Gastrocnemius medialis (tissue), 4 donors: ENCODE measurements around the gene PBX1. TPM values are rescaled to one million over a fixed set of nuclear protein-coding genes. Genes with fewer than 3 reads are reported as not detected.

ENCODE experiments used
- ATAC-seq, 2 donors: fragments of 150-250 bp; one replicate each; pipeline ENCODE4 v1.9.1; 2016
- DNase-seq, 2 donors: peaks; one replicate each; pipeline ENCODE4 v3.0.0-alpha.2; 2019
- H3K27ac ChIP-seq, 4 donors: fragments of 200-600 bp; sonication (generic); 1 replicate in 1 of 4; 2 replicates in 3 of 4; pipeline ENCODE4 v1.5.1; 2016 to 2018; ENCODE audit warnings: mild to moderate bottlenecking in 2 of 4, moderate library complexity in 1 of 4
- H3K27me3 ChIP-seq, 3 donors: fragments of 200-600 bp; sonication (generic) in 2 of 3; 1 replicate in 1 of 3; 2 replicates in 2 of 3; pipeline versions ENCODE4 v1.5.1 to v1.6.0; 2016 to 2019; ENCODE audit warnings: mild to moderate bottlenecking in 1 of 3, moderate library complexity in 1 of 3
- H3K36me3 ChIP-seq, 2 donors: fragments of 200-600 bp; sonication (generic) in 1 of 2; one replicate each; pipeline ENCODE4 v1.5.1; 2017 to 2018
- H3K4me1 ChIP-seq, 2 donors: fragments of 200-600 bp; sonication (generic) in 1 of 2; one replicate each; pipeline ENCODE4 v1.5.1; 2016 to 2017; ENCODE audit warnings: mild to moderate bottlenecking in 2 of 2
- H3K4me3 ChIP-seq, 4 donors: fragments of 200-600 bp; sonication (generic) in 3 of 4; 1 replicate in 1 of 4; 2 replicates in 3 of 4; pipeline ENCODE4 v1.5.1; 2016 to 2019; ENCODE audit warnings: mild to moderate bottlenecking in 2 of 4
- H3K9me3 ChIP-seq, 3 donors: fragments of 200-600 bp; sonication (generic) in 2 of 3; 1 replicate in 1 of 3; 2 replicates in 2 of 3; pipeline ENCODE4 v1.5.1; 2016 to 2019
- CTCF ChIP-seq, 5 experiments: fragments of 450-650 bp in 3 of 5; fragments of 200-600 bp in 2 of 5; sonication (generic) in 2 of 5; IDR thresholded peaks in 4 of 5; conservative IDR thresholded peaks in 1 of 5; 1 replicate in 4 of 5; 2 replicates in 1 of 5; pipeline ENCODE4 v1.5.1; 2016 to 2019; ENCODE audit warnings: antibody characterized with exemption in 5 of 5, mild to moderate bottlenecking in 3 of 5, moderate library complexity in 3 of 5
- POLR2A ChIP-seq, 2 donors: fragments of 450-650 bp; IDR thresholded peaks; one replicate each; pipeline ENCODE4 v1.6.1; 2017; ENCODE audit warnings: antibody characterized with exemption in 2 of 2, mild to moderate bottlenecking in 2 of 2, moderate library complexity in 2 of 2
- in situ Hi-C, 4 donors: fragments of 200-750 bp; cut with MboI; loops; one replicate each; pipeline versions ENCODE4 v1.15.0 to v1.8.0; 2017; ENCODE audit warnings: low sequenced_read_pairs in 4 of 4
- intact Hi-C: fragments of 100-400 bp; cut with DNase I; formaldehyde crosslinking; loops from one replicate; pipeline ENCODE4 v1.15.1; 2023; ENCODE audit warnings: low total_unique reads
- total RNA-seq, 4 donors: library from RNA; depleted of rRNA; stranded (reverse); fragments of >200 nt; gene quantifications; one replicate each; pipeline versions ENCODE4 v1.1.0 to v1.2.3, GENCODE V29; 2016

PBX1 gene
- total RNA-seq, 4 donors from 2014 or later, result 21.7 to 36.5 (median 29.0) TPM

- no peak for DNase-seq
- Histone ChIP-seq H3K27me3 (no peaks in the 10 kb centered on the region), H3K27ac (peak overlapping the region; percentile 65 to 92 (median 86)), H3K9me3 (no peaks in the 10 kb centered on the region), H3K36me3 (no peaks in the 10 kb centered on the region), H3K4me1 (peaks cover 57% of the 10 kb centered on the region in 2 donors), H3K4me3 (no peak overlapping the region)
- peak; percentile 71 to 77 for ATAC-seq
- intact Hi-C loops (no loop called here), in situ Hi-C loops (loop anchor here in 1 of 4 donors (10.0 kb wide), 1 partner anchor 154 kb away; no protein-coding TSS in a partner anchor)
- TF ChIP-seq CTCF (IDR thresholded peaks at IDR 0.05 in 4 of 5, conservative IDR thresholded peaks at IDR 0.05 in 1 of 5) (no peak), POLR2A (IDR thresholded peaks at IDR 0.05) (peak in 1 of 2 donors; percentile 11)
Measured at GRCh38 chr1:164630626-164631396, 71.8 kb downstream of the PBX1 start.

- H3K27me3 ChIP-seq, result no peaks in the 10 kb centered on the region
- TF ChIP-seq CTCF (IDR thresholded peaks at IDR 0.05 in 4 of 5, conservative IDR thresholded peaks at IDR 0.05 in 1 of 5) (no peak), POLR2A (IDR thresholded peaks at IDR 0.05) (no peak)
- no peaks in the 10 kb centered on the region for H3K36me3 ChIP-seq
- ATAC-seq (no peak), DNase-seq (no peak)
- H3K9me3 ChIP-seq, result no peaks in the 10 kb centered on the region
- H3K4me3 ChIP-seq, result no peak overlapping the region
- in situ Hi-C loops (loop anchor here in 1 of 4 donors (10.0 kb wide), 1 partner anchor 153 kb away; no protein-coding TSS in a partner anchor), intact Hi-C loops (no loop called here)
- H3K4me1 ChIP-seq, result peaks cover 66% of the 10 kb centered on the region in 2 donors
- peak overlapping the region; percentile 65 to 92 (median 86) for H3K27ac ChIP-seq
Measured at GRCh38 chr1:164631751-164632150, 72.8 kb downstream of the PBX1 start.

- no peak overlapping the region for H3K4me3 ChIP-seq
- H3K27me3 ChIP-seq, result no peaks in the 10 kb centered on the region
- H3K27ac ChIP-seq, result peak overlapping the region; percentile 84 to 92 (median 90)
- H3K36me3 ChIP-seq, result no peaks in the 10 kb centered on the region
- peak in 1 of 2 donors; percentile 61 for DNase-seq
- no peaks in the 10 kb centered on the region for H3K9me3 ChIP-seq
- in situ Hi-C loops (loop anchor here in 1 of 4 donors (10.0 kb wide), 1 partner anchor 151 kb away; no protein-coding TSS in a partner anchor), intact Hi-C loops (no loop called here)
- no peak for TF ChIP-seq POLR2A (IDR thresholded peaks at IDR 0.05)
- TF ChIP-seq CTCF (IDR thresholded peaks at IDR 0.05 in 4 of 5, conservative IDR thresholded peaks at IDR 0.05 in 1 of 5), result no peak
- ATAC-seq, result peak in 1 of 2 donors; percentile 25
- H3K4me1 ChIP-seq, result peaks cover 83 to 89% of the 10 kb centered on the region in 2 donors
Measured at GRCh38 chr1:164633997-164634396, 75.0 kb downstream of the PBX1 start.

GRCh38 chr1:164635059-164635802 lies 76.2 kb downstream of the PBX1 start:
- Histone ChIP-seq H3K36me3 (no peaks in the 10 kb centered on the region), H3K27ac (peak overlapping the region; percentile 84 to 92 (median 90)), H3K9me3 (no peaks in the 10 kb centered on the region), H3K4me1 (peaks cover 89 to 95% of the 10 kb centered on the region in 2 donors), H3K27me3 (no peaks in the 10 kb centered on the region), H3K4me3 (no peak overlapping the region)
- intact Hi-C loops (no loop called here), in situ Hi-C loops (loop anchor here in 1 of 4 donors (10.0 kb wide), 1 partner anchor 150 kb away; no protein-coding TSS in a partner anchor)
- TF ChIP-seq POLR2A (IDR thresholded peaks at IDR 0.05) (no peak), CTCF (IDR thresholded peaks at IDR 0.05 in 4 of 5, conservative IDR thresholded peaks at IDR 0.05 in 1 of 5) (no peak)
- DNase-seq (no peak), ATAC-seq (no peak)
